Measurements from ENCODE around the gene SRP19. TPM values are rescaled to one million over a fixed set of nuclear protein-coding genes. Genes with fewer than 3 reads are reported as not detected.
A peak's percentile ranks its signal among the peaks of the same experiment; 100 is the strongest.

Gene SRP19
- total and polyA plus RNA-seq, 2 of the 8 experiments (the other 6 are each of a cell fraction or from before 2014, with no cell fraction given): 27.5 to 79.9 TPM

DNA sequence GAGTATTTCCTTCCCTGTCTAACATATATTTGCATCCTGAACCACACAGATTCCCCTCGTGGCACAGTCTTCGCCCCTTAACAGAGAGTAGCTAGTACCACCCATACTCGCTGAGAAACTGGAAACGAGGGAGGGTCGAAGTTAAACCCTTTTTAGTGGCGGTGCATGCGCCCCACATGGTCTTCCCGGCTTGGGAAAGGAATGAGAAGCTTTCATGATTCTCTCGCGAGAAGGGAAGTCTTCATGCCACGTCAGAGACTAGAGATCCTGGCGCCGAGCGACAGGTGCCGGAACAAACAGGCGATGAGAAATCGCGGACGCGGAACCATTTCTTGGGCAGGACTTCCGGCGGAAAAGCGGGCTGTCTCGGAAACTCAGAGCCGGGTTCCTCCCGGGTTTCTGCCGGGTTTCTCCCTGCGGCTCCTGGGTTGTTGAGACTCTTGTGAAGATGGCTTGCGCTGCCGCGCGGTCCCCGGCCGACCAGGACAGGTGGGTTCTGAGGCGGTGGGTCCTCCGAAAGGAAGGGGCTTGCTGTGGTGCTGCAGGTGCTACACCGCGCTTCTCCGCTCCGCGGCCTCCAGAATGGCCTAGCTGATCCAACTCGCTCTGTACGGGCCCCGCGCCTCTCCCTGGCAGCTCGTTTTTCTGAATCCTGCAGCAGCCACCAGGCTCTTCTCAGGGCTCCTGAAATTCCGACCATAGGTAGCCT is at the start of gene SRP19 (continued):
- TF ChIP-seq, protein P1, sequence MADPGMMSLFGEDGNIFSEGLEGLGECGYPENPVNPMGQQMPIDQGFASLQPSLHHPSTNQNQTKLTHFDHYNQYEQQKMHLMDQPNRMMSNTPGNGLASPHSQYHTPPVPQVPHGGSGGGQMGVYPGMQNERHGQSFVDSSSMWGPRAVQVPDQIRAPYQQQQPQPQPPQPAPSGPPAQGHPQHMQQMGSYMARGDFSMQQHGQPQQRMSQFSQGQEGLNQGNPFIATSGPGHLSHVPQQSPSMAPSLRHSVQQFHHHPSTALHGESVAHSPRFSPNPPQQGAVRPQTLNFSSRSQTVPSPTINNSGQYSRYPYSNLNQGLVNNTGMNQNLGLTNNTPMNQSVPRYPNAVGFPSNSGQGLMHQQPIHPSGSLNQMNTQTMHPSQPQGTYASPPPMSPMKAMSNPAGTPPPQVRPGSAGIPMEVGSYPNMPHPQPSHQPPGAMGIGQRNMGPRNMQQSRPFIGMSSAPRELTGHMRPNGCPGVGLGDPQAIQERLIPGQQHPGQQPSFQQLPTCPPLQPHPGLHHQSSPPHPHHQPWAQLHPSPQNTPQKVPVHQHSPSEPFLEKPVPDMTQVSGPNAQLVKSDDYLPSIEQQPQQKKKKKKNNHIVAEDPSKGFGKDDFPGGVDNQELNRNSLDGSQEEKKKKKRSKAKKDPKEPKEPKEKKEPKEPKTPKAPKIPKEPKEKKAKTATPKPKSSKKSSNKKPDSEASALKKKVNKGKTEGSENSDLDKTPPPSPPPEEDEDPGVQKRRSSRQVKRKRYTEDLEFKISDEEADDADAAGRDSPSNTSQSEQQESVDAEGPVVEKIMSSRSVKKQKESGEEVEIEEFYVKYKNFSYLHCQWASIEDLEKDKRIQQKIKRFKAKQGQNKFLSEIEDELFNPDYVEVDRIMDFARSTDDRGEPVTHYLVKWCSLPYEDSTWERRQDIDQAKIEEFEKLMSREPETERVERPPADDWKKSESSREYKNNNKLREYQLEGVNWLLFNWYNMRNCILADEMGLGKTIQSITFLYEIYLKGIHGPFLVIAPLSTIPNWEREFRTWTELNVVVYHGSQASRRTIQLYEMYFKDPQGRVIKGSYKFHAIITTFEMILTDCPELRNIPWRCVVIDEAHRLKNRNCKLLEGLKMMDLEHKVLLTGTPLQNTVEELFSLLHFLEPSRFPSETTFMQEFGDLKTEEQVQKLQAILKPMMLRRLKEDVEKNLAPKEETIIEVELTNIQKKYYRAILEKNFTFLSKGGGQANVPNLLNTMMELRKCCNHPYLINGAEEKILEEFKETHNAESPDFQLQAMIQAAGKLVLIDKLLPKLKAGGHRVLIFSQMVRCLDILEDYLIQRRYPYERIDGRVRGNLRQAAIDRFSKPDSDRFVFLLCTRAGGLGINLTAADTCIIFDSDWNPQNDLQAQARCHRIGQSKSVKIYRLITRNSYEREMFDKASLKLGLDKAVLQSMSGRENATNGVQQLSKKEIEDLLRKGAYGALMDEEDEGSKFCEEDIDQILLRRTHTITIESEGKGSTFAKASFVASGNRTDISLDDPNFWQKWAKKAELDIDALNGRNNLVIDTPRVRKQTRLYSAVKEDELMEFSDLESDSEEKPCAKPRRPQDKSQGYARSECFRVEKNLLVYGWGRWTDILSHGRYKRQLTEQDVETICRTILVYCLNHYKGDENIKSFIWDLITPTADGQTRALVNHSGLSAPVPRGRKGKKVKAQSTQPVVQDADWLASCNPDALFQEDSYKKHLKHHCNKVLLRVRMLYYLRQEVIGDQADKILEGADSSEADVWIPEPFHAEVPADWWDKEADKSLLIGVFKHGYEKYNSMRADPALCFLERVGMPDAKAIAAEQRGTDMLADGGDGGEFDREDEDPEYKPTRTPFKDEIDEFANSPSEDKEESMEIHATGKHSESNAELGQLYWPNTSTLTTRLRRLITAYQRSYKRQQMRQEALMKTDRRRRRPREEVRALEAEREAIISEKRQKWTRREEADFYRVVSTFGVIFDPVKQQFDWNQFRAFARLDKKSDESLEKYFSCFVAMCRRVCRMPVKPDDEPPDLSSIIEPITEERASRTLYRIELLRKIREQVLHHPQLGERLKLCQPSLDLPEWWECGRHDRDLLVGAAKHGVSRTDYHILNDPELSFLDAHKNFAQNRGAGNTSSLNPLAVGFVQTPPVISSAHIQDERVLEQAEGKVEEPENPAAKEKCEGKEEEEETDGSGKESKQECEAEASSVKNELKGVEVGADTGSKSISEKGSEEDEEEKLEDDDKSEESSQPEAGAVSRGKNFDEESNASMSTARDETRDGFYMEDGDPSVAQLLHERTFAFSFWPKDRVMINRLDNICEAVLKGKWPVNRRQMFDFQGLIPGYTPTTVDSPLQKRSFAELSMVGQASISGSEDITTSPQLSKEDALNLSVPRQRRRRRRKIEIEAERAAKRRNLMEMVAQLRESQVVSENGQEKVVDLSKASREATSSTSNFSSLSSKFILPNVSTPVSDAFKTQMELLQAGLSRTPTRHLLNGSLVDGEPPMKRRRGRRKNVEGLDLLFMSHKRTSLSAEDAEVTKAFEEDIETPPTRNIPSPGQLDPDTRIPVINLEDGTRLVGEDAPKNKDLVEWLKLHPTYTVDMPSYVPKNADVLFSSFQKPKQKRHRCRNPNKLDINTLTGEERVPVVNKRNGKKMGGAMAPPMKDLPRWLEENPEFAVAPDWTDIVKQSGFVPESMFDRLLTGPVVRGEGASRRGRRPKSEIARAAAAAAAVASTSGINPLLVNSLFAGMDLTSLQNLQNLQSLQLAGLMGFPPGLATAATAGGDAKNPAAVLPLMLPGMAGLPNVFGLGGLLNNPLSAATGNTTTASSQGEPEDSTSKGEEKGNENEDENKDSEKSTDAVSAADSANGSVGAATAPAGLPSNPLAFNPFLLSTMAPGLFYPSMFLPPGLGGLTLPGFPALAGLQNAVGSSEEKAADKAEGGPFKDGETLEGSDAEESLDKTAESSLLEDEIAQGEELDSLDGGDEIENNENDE (IDR thresholded peaks at IDR 0.05; ENCODE audit: insufficient replicate concordance, low read length): peak; percentile 56
- peak; percentile 86; the same call in 1 of the 2 replicates for TF ChIP-seq SP1 (IDR thresholded peaks at IDR 0.05; ENCODE audit: low read depth, low read length)
- peak; percentile 63; the same call in 1 of the 2 replicates for TF ChIP-seq YY1 (IDR thresholded peaks at IDR 0.05; ENCODE audit: low read depth, low read length)
- 0 out of 2 replicates have a peak, but pooled peaks have one; percentile 48 for TF ChIP-seq TEAD4 (IDR thresholded peaks at IDR 0.05; ENCODE audit: low read depth, low read length)
- TF ChIP-seq, protein P2, sequence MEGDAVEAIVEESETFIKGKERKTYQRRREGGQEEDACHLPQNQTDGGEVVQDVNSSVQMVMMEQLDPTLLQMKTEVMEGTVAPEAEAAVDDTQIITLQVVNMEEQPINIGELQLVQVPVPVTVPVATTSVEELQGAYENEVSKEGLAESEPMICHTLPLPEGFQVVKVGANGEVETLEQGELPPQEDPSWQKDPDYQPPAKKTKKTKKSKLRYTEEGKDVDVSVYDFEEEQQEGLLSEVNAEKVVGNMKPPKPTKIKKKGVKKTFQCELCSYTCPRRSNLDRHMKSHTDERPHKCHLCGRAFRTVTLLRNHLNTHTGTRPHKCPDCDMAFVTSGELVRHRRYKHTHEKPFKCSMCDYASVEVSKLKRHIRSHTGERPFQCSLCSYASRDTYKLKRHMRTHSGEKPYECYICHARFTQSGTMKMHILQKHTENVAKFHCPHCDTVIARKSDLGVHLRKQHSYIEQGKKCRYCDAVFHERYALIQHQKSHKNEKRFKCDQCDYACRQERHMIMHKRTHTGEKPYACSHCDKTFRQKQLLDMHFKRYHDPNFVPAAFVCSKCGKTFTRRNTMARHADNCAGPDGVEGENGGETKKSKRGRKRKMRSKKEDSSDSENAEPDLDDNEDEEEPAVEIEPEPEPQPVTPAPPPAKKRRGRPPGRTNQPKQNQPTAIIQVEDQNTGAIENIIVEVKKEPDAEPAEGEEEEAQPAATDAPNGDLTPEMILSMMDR (IDR thresholded peaks at IDR 0.05; ENCODE audit: control extremely low read depth in 1 of 3, insufficient read depth in 1 of 3, low read depth in 1 of 3, low read length in 3 of 3): peak in 1 of 3 experiments; percentile 4; a peak in 1 of 4 replicates
- no peak for TF ChIP-seq HDAC6 (IDR thresholded peaks at IDR 0.05; ENCODE audit: low read depth, low read length)
- peak; percentile 71 for TF ChIP-seq TBP (IDR thresholded peaks at IDR 0.05; ENCODE audit: low read depth, low read length)
- peak; percentile 63 to 83 for TF ChIP-seq POLR2A (IDR thresholded peaks at IDR 0.05; ENCODE audit: control extremely low read depth in 1 of 2, low read depth in 2 of 2, low read length in 2 of 2)
